HG02763 (cell line): ENCODE measurements around the gene ARL4D.
"Not testable (repeated sequence)": the region's sequence is repeated elsewhere in the genome, so short reads cannot be mapped to it uniquely, and the experiment has no call there.

Experiments used
- ATAC-seq: cut with Tn5 transposase; IDR thresholded peaks from one replicate; pipeline ENCODE4 v1.9.1; 2021; ENCODE audit warnings: mild to moderate bottlenecking, moderate library complexity; ENCODE audit not compliant: unreplicated experiment

Gene ARL4D

DNA sequence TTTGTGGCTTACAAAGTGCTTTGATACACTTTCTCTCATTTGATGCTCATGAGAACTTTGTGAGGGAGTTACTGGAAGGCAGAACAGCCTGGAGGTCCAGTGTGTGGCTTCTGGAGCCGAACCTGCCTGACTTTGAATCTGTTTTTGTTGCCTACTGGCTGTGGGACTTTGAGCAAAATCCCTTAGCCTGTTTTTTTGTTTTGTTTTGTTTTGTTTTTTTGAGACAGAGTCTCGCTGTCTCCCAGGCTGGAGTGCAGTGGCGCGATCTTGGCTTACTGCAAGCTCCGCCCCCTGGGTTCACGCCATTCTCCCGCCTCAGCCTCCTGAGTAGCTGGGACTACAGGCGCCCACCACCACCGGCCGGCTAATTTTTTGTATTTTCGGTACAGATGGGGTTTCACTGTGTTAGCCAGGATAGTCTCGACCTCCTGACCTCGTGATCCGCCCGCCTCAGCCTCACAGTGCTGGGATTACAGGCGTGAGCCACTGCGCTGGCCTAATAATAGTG lies 20.6 kb downstream of the ARL4D start:
- not testable (repeated sequence) for ATAC-seq

DNA sequence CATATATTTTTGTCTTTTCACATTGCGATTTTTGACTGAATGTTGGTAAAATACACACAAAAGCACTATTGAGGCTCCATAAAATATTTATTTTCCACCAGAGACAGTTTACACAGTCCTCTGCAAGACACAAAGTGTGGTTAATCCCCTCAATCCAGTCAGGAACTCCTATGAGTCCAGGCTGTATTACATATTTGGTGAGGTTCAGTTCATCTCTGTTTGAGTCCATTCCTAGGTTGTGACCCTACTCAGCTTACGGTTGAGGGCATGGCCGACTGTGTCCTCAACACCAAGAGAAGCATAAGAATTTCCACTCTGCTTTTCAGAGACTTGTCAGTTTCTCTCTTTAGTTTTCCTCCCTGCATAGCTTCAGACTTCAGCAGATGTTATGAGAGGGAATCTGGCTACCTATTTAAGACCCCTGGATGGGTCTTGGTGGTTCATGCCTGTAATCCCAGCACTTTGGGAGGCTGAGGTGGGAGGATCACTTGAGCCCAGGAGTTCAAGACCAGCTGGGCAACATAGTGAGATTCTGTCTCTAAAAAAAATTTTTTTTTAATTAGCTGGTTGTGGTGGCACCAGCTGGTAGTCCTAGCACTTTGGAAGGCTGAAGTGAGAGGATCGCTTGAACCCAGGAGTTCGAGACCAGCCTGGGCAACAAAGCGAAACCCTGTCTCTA lies 25.1 kb downstream of the ARL4D start:
- no peak for ATAC-seq

DNA sequence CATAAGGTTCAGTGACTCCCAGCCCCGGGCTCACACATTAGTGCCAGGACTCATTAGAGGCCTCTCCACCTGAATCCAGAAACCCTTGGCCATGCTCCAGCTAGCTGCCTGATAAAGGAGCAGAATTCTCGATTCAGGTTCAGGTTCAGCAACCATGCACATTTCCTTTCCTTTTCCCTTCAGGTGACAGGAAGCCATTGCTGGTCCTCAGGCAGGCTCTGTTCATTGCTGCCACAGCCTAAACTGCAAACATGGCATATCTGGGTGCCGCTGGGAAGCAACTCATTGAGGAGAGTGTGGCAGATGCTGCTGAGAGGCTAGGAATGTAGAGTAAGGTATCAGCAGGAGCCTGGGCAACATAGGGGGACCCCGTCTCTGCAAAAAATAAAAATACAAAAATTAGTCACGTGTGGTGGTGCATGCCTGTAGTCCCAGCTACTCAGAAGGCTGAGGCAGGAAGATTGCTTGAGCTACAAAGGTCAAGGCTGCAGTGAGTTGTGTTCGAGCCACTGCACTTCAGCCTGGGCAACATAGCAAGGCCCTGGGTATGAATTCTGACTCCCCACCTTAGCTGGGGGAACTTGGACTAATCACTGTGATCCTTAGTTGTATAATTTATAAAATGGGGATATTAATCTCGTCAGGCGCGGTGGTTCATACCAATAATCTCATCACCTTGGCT lies 28.7 kb downstream of the ARL4D start:
- no peak for ATAC-seq

DNA sequence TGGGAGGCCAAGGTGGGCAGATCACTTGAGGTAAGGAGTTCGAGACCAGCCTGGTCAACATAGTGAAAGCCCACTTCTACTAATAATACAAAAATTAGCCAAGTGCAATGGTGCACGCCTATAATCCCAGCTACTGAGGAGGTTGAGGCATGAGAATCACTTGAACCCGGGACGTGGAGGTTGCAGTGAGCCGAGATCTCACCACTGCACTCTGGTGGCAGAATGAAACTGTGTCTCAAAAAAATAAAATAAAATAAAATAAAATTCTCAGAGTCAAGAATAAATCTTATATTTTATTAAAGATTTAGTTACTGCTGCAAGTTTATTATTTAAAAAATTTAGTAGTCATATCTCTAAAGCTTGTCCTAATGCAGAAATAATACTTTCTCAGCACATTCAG lies 29.7 kb downstream of the ARL4D start:
- ATAC-seq, result no peak

DNA sequence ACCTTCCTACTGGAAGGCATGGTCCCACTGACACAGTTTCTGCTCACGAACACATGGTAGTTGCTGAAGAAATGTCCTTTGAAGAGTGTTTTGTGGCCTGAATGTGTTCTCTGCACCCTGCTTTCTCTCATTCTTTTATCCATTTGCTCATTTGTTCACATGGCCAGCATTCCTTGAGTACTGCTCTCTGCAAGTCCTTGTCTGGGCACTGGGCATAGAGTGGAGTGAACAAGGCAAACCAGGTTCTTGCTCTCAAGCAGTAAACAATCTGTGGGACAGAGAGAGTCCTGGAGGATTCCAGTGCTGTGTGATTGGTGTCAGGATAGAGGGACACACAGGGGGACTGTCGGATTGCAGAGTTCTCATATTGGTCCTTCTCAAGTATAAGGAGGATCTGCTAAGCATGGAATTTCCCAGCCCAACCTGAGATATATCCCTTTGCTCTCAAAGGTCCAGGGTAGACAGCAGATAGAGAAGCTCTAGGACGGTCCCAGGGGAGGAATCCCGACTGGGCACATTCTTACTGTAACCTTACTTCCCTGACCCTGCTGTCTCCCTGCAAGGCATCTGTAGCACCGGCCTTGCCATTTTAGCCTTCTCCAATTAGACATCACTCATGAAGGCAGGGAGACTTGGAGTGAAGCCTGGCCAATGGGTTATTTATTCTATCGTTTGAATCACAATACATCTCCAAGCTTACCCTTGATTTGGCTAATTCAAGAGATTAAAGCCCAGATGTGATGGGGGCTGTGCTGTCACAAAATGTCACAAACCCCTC lies 32.3 kb downstream of the ARL4D start:
- no peak for ATAC-seq

DNA sequence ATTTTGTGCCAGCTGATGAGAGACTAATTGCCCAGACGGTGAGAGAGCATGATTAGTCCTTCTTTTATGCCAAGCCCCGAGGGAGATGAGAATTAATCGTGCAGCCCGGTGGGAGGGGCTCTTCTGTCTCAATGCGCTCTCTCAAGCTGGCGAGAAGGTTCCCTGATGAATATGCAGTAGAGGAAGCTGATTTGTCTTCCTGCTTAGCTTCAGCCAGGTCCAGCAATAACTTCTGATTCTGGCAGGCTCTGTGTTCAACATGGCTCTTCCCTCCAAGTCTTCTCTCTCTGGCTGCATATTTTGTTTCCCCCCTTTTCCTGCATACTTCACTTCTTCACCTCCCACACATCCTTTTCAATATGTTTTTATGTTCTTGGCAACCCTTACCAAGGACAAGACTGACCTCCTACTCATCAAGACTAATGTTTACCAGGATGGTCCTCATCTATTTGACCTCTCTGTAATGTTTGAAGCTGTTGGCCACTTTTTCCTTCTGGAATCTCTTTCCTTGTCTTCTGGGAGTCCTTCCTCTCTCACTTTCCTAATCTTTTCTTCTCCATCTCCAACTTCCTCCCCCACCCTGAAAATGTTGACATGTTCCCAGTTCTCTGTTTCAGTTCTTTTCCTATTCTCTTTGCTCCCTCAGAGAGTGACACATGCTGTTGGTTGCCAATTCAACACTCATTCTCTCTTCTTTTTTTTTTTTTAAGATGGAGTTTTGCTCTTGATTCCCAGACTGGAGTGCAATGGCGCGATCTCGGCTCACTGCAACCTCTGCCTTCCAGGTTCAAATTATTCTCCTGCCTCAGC lies 33.1 kb downstream of the ARL4D start:
- no peak for ATAC-seq

DNA sequence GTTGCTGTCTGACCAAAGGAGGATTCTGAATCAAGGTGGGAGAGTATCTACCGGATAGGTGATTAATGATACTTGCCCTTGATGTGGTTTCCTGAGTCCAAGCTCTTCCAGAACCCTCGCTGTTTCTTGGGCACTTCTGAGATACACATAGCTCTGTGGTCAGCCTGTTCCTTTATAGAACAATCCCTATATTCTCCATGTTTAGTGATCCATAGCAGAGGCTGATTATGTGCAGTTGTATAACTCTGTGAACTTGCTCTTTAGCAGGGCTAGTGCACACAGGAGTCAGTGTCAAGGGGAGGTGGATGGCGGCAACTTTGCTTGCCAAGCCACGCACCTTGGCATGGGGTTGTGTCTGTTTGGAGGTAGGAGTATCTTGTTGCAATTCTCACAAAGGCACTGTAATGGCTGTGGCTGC lies 36.1 kb downstream of the ARL4D start:
- no peak for ATAC-seq

DNA sequence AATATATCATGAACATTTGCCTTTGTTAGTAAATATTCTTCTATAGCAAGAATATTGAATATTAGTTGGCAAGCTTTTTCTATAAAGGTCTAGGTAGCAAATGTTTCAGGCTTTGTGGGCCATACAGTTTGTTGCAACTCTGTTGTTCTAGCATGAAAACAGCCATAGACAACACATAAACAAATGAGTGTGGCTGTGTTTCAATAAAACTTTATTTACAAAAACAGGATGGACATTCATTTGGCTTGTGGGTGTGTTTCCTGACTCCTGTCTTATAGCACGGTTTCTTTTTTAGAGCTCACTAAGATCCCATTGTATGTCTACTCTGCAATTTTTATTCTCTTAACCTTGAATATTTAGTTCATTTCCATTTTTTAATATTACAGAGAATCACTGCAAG lies 39.0 kb downstream of the ARL4D start:
- no peak for ATAC-seq

DNA sequence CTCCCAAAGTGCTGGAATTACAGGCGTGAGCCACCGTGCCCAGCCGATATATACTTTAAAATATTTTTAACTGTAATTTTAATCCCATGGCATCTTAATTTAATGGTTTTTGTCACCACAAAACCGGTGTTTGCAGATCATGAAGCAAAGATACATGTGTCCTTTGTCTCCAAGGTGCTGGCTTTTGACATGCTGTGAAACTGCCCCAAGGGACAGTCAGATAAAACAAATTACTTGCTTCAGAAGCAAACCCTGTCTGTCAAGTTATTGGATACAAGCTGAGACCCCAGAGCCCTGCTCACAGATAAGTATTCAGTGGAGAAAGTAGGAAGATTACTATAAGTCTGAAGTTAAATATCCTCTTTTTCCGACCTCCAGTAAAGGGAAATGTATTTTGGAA lies 39.8 kb downstream of the ARL4D start:
- ATAC-seq, result no peak

DNA sequence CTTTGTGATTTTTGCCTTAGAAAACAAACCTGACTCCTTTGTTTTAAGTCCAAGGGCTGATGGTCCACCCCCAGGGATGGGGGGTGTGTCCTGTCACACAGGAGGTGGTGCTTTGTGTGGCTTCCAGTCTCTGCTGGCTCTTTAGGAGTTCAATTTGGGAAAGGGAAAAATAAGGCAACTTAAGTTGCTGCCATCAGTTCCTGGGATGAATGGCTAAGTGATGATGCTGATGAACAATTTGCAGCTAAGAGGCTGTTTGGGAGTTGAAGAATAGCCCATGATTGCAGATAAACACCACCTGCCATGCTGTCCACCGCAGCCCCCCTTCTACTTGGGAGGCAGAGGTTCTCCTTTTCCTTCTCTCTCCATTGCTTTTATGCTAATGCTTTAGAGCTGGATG lies 40.2 kb downstream of the ARL4D start:
- ATAC-seq, result no peak

DNA sequence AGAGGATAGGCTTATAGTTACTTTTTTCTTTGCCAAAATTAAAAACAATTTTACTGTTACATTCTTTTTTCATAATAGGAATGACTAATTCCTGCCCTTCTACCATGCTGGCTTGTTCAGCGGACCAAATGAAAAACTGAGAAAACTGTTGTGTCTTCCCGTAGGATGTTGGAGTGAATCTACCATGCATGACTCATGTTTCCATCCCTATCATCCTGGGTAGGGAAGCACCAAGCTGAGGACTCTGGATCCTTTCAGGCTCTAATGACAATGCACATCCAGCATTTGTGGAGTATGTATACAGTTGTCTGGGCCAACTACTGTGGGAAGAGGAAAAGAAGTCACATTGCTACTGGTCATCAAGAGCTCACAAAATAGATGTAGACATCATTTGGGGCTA lies 43.9 kb downstream of the ARL4D start:
- no peak for ATAC-seq

DNA sequence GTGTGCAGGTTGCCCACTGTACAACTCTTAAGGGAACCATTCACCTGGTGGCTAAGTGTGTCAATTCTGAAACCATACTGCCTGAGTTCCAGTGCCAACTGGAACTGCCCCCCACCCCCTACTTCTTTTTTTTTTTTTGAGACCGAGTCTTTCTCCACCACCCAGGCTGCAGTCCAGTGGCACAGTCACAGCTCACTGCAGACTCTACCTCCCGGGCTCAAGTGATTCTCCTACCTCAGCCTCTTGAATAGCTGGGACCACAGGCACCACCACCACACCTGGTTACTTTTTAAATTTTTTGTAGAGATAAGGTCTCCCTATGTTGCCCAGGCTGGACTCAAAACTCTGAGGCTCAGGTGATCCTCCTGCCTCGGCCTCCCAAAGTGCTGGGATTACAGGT lies 44.6 kb downstream of the ARL4D start:
- ATAC-seq, result no peak

DNA sequence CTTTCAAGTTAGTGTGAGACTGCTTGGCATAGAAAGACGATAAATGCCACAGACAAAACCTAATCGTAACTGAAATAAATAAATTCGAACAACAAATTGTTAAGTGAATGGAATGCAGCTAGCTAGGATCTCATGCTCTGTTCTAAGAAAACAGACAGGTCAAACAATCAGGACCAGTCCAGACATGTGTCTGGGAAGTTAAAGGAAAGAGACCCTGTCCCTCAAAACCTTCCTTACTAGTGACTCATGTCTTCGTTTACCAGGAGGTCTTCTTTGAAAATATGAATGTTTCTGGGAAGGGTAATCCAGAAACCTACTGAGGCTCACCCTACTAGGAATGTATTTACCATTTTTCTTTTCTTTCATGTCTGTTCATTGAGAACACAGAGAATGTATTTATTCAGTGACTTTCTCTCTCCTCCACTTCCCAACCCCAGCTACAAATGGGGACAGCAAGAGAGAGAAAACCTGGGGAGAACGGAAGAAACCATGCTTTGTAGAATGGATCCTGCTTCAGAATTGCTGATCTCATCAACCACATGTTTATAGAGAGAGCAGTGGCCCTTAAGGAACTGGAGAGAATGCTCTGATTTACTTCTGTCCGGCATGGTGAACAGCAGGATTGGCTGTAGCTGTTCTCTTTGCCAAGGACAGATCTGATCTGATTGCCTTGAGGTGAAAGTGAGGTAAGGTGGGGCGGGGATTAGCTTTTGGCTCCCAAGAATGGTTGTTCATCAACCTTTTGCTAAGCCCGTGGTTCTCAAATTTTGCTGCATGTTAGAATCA lies 45.6 kb downstream of the ARL4D start:
- no peak for ATAC-seq

DNA sequence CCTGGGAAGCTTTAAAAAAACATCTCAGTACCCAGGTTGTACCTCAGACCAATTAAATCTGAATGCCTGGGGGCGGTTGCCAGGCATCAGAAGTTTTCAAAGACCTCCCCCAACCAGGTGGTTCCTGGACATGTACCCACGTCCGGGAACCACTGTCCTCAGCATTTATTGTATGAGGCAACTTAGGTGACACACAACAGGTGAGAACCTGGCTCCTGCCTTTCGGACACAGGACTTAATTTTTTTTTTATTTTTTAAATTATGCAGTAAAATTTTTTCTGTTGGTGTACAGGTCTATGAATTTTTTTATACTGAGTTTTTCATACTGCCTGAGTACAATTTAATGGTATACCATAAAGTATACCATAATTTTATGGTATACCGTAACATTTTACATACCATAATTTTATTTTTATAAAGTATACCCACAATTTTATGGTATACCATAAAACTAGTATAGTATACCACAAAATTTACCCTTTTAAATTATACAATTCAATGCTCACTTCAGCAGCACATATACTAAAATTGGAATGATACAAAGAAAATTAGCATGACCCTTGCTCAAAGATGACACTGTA lies 46.3 kb downstream of the ARL4D start:
- no peak for ATAC-seq

DNA sequence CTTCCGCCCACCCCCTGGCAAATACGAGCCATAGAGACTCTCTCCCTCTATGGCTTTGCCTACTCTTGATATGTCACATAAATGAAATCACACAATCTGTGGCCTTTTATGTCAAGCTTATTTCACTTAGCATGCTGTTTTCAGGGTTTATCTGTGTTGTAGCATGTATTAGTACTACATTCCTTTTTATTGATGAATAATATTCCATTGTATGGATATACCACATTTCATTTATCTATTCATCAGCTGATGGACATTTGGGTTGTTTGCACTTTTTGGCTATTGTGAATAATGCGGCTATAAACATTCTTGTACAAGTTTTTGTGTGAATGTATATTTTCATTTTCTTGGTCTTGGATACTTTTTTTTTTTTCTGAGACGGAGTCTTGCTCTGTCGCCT lies 48.0 kb downstream of the ARL4D start:
- ATAC-seq, result no peak

DNA sequence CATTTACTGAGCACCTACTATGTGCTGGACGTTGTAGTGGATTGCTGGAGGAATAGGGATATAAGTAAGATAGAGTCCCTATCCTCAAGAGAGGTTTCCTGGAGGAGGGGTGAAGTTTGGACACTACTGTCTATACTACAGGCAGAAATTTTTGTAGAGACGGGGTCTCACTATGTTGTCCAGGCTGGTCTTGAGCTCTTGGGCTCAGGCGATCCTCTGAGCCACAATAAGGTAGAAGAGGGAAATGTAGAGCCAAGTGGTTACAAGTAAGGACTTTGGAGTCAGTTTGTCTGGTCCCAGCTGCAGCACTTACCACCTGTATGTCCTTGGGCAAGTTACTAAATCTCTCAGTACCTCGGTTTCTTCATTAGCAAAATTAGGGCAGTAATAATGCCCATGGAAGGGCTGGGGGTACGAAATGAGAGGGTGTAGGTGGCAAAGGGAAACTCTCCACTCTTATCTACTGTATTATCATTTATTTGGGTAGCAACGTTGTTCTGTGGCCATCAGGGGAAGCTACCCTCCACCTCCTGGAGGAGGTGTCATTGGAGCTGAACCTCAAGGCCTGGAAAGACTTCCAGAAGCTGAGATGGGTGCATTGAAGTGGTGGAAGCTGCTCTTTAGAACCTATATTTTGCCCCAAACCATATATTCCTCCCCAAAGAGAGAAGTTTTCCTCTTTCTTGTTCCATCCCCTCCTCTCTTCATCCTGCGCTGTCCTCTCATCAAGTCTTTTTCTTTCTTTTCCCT lies 50.1 kb downstream of the ARL4D start:
- no peak for ATAC-seq

DNA sequence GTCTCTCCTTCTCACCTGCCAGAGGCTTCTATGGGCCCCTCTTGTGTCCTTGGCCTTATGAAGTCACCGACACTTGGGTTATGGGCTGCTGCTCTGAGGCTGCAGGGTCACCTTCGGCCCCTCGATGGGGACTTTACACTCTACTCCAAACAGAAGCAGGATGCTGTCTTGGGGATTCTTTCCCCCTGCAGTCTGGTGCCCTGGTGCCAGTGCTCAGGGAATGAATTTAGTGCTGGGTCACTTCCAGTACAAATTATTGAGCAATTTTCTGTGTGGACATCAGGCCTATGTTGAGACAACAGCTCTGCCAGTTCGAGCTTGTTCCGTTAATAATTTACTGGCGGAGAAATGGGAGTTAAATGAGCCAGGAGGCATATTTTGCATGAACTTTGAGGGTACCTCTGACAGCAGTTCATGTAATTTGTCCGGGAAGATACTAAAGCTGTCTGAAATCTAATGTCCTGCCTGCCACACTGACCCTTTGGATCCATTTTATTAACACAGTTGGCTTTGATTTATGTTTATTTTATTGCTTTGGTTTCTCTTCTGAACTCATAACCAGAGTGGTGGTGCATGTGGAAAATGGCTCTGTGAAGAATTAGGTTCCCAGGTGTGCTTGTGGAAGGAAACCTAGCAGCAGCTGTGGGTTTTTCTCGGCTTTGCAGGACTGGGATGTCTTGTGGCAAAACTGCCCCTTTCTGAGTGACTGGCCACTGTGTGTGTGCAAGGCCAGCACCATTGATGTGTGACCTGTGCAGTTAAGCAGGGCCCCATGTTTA lies 50.9 kb downstream of the ARL4D start:
- no peak for ATAC-seq
